ENCODE results near the gene GGT1.
"Not testable (repeated sequence)": the region's sequence is repeated elsewhere in the genome, so short reads cannot be mapped to it uniquely, and the experiment has no call there.

- TF ChIP-seq CTCF (IDR thresholded peaks at IDR 0.05); POLR2A (IDR thresholded peaks at IDR 0.05); POLR2AphosphoS5 (IDR thresholded peaks at IDR 0.05; ENCODE audit: insufficient read depth in 1 of 2, low read depth in 1 of 2): not testable (repeated sequence)
Observed at GRCh38 chr22:24636513-24636912, 33.5 kb downstream of the GGT1 start.

Measured in vagina (tissue), 2 donors.